Cerebellar cortex (tissue), 1 donor: Measurements from ENCODE around the gene ZBTB20.

ENCODE experiments used
- DNase-seq: peaks from one replicate; pipeline ENCODE4 v3.0.0-alpha.2; 2015; ENCODE audit warnings: low spot score

The ZBTB20 gene

DNA sequence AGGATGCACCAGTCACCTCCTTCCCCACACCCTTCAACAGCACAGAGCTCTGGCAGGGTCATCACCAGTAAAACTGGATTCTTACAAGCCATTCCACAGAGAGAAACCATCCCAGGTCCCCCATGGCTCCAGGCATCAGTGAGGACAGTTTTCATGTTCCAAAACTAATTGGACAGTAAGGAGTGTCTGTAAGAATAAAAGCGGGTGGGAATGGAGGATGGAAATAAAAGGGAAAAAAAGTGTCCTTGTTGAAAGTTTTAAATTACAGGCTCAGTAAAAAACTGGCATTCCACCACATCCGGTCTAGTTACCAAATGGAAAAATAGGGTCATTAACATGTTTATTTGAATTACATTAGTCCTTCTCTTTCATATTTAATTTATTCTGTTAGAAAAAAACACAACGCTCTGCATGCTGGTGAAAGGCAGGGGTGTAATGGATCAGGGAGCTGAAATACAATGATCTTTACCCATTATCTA is 735.9 kb downstream of the ZBTB20 start:
- no peak for DNase-seq

DNA sequence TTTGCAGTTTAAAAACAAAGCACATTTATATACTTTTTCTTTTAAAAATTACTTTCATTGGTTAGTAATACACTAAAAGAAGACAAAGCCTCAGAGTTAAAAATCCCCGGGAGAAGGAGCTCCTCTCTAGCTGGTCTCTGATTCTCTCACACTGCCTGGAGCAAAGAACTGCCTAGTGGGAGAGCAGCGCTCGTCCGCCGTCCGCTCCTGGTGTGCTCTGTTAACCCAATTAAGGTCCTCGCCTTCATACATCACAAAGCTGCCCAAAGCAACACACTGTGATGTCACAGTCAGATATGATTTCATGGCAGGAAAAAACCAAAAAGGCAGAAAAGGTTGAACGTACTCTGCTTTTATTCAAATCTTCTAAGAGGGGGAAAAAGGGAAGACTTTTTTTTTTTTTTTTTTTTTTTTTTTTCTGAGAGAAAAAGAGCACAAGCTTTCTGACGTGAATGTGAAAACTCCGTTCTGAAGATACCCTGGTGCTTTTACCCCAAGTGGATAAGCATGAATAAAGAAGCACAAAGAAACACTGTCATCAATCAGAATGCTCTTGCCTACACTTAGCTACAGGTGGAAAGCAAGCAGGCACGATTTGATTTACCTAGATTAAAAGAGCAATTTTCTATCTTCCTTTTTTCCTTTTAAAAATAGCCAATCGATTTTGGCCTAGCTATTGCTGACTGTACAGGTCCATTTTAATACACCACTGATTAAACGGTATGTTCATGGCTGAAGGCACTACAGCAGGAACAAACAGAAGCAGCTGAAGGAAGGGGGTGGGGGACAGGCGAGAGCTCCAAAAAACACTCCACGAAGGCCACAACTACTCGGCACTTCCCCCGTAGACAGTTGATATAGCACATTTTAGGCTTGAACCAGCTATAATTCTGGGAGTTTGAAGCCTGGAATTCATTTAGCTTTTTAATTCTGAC is 738.1 kb downstream of the ZBTB20 start:
- peak; percentile 64 for DNase-seq

DNA sequence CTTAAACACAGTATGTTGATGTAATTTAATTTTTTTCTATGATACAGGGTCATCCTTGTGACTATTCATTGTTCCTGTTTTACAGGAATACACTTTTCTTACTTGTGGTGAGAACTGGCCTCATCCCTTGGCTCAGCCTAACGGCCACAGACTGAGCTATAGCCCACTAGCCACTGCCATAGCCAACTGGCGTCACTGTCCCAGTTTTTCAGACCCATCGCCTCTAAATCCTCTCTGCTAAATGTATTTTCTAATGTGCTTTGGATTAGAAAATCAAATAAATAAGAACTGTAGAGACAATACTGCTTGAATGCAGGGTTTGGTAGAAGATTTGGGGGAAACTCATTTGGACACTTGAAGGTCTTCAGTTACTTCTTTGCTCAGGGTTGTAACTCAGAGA is 740.2 kb downstream of the ZBTB20 start:
- DNase-seq, result peak; percentile 61

DNA sequence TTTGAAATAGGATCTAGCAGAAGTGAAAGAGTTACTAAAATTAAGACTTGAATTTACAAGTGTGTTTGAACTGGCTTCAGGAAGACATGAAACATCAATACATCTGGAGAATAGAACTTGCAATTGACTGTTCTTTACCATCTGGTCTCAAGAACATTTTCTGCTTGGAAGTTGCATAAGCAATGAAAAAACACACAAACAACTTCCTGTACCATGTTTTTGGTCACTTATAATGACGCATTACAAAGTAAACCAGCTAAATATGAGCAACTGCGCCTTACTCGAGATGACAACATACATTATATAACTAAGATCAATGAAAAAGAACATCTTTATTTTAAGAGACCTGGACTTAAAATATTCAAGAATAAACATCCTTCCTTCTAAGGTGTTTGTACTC is 740.8 kb downstream of the ZBTB20 start:
- DNase-seq, result no peak

DNA sequence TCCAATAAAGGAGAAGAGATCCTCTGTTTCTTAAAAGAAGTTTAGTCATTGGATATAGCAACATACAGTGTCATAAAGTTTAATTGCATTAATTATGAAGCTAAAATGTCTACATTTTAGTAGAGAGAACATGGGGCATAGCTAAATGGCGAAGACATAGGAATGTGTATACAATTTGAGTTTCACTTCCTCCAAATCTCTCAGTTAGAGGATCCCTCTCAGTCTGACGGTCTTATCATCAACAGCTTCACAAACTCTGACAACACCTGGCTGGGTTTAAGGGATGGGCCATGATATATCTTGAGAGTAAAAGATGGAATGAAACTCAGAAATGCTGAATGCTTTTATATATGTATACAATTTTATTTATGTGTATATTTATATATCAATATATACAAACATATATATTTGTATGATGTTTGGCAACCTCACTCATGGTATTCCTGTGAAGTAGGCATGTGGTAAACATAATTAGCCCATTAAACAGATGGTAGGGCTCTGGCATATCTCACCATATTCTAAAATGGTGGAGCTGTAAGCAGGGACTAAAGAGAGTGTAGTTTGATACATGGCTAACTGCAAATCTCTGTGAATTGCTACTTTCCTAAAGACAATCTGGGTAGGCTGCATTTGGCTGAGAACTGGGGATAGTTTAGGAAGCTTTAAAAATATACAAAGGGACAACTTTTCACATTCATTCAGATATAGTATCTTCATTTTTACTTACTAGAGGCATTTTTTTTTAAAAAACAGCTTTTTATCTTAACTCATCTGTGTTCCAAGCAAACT is 741.7 kb downstream of the ZBTB20 start:
- DNase-seq, result no peak

DNA sequence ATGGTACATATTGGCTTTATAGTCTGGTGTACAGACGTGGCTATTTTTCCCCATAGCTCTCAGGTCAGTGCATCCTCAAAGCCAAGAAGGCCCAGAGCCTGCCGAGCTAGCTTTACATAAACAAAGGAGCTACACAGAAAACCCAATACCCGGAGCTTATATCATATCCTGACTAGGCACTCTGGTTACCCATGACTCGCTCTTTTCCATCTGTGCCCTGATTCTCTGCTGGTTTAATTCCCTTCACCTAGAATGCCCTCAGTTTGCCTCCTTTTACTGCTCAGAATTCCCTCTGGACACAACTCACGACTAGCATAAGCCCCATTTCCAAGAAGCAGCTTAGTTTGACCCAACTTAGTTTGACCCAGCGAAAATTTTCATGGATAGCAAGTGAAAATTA is 742.5 kb downstream of the ZBTB20 start:
- no peak for DNase-seq

DNA sequence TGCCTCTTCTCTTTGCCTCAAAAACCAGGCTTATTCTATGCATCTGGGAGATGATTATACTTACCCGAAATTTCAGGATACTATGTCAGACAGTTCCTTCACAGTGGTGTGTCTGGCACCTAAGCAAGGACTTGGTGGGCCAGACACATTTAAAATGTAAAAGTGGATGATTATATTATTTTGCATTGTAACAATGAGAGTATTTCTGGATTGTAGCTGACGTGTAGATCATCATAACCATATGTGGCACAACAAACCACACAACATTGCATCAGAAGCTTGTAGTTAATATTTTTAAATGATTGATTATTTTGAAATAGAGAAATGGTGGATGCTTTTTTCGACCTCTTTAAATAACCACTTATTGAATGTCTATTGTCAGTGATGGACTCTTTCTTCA is 744.2 kb downstream of the ZBTB20 start:
- no peak for DNase-seq

DNA sequence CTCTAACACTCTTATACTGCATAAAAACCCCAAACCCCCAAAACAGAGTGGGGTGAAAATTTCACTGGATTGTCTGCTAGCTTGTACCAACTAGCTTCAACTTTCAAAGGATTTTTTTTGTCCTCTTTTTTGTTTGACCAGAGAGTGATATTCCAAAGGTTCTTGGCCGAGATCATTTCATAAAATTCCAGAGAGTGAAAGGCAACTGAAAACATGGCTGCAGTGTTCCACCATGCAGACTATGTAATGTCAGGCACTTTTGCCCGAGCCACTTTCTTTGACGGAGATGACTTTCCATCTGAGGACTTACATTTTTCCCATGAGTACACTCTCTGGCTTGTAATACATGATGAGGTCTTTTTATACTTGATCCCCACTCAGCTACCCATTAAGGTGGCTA is 745.7 kb downstream of the ZBTB20 start:
- no peak for DNase-seq

DNA sequence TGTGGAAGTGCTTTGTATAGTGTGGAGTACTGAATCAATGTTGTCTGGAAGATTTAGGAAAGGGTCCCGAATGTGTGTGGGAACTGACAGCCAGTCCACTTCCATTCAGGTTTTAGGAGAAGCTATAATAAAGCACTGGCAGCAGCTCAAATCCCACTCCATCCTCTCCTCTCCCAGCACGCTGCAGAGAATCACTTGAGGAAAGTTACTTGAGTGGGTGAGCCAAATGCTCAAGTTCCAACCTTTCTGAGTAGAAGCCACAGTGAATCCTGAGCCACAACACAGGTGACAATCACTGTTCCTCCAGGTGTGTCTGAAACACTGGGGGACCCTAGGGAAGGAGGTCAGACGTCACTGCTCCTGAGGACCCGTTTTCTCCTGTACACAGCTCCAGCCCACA is 746.7 kb downstream of the ZBTB20 start:
- DNase-seq, result no peak

DNA sequence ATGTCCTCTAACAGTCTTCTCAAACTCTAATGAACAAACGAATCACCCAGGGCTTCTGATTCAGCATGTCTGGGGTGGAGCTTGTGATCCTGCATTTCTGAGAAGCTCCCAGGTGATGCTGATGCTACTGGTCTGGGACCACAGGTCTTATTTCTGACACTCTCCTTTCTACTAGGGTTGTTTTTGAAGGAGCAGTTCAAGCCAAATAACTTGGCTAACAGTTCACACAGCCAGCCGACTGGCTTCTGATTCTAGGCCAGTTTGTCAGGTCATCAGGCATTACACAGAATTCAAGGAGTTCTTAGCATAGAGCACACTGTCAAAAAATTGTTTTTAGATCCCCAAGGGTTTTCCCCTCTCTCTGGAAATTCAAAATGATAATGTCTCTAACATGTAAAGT is 752.5 kb downstream of the ZBTB20 start:
- no peak for DNase-seq

DNA sequence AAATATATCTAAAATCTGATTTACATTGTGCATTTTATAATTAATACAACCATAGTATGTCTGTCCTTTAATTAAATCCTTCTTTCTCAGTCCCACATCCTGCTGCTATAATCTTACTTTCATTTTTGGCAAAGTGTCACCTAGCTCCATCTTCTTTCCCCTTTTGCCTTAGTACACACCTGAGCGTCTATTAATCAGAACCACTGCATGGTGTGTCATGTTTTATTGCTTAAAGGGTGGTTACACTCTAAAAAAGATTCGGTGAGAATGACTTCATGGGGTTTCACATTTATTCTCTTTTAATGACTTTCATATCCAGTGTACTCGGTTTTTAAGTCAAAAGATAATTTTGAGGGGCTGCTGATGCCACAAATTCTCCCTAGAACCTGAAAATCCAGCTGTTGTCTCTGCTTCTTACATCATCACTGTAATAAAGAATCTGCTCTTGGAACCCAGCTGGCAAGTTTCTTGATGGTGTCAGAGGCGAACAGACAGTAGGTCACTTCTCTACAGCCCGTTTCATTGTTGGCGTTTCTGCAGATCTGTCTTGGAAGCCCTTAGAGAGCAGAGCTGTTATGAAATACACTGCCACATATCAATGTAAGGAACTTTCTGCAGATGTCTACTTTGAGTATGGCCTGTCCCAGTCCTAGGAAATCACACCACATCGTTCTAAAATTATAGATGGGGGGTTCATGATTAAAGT is 753.6 kb downstream of the ZBTB20 start:
- DNase-seq, result no peak

DNA sequence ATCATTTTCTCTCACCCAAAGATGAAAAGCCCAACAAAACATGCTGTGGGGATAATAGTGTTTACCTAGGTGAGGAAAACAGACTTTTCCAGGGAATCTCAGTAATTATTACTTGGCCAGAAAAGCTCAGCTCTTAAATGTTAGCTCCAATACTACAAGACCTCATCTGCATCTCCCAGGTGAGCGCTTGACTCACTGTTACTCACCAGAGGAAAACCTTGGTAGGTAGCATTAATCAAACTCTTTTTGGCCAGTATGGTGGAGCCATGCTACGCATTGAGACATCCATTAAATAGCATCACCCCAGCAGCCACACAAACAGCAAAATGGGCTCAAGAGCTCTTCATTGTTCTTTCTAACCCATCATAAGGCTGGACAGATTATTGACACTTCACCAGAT is 754.3 kb downstream of the ZBTB20 start:
- DNase-seq, result no peak

DNA sequence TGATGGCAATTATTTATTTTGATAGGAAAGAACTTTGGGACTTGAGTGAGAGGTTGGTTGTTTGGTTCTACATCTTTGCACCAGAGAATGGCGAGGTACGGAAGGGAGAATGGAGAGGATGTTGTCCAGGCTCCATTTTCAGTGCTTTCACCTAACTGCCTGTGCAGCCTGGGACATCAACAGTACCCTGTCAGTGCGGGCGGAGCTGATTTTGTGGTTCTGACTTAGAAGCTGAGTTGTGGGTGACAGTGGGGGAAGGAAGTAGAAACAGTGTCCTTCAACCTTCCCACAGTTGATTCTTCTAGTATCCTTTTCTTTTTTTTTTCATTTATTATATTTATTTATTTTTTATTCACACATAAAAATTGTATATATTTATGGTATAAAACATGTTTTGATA is 757.9 kb downstream of the ZBTB20 start:
- no peak for DNase-seq

DNA sequence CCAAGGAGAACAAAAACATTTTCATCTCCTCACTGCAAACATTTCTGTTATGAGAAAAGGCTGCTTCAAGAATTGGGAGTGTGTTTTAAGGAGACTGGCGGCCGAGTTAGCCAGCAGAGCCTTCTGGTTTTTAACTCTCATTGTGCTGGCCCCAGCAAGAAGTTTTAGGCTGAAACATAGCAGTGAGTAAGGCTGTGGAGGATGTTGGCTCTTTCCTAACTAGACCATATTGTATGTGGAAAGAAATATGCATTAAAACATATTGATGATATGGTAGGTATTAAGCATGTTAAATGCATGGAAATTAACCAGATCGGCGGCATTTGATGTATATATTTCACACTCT is 762.6 kb downstream of the ZBTB20 start:
- no peak for DNase-seq

DNA sequence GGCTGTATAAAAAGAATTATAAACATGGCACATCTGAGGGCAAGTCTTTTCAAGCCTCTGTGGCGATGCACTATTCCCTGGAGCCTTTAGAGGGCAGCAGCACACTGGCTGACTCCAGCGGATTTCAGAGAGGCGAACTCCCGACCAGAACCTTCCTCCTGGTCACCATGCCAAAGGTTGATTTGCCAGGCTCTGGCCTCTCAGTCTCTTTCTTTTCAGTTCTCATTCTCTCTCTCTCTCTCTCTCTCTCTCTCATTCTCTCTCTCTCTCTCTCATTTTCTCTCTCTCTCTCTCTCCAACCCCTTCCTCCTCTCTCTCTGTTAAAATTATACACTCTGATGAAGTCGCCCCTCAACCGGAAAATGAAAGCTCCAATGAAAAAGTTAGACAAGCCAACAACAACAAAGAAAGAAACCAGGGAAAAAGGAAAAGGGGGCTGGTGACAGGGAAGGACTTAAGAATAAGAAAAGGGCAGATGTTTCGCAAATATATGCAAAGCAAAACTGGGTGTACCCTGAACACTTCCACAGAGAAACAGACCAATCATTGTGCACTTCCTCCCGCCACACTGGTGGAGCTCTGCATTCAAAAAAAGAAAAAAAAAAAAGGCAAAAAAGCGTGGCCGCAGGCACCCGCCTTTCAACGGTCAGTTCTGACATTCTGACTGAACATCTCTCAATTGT is 763.1 kb downstream of the ZBTB20 start:
- DNase-seq, result peak; percentile 93

DNA sequence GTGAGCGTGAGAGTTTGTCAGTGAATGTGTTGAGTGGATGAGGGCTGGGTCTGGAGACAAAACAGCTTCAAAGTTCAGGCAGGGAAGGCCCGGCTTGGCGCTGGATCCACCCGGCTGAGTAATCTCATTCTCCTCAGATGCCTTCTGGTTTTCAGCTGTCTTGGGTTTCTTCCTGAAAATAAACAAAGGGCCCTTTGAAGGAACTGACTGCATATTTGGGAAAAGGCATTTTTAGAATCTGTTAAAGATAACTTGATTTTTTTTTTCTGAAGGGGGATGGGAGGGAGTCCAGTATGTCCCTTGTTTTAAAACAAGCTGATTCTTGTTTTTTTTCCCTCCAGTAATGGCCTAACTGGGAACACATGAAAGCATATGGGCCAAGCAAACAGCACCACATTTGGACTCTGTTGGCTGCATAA is 766.8 kb downstream of the ZBTB20 start:
- no peak for DNase-seq

DNA sequence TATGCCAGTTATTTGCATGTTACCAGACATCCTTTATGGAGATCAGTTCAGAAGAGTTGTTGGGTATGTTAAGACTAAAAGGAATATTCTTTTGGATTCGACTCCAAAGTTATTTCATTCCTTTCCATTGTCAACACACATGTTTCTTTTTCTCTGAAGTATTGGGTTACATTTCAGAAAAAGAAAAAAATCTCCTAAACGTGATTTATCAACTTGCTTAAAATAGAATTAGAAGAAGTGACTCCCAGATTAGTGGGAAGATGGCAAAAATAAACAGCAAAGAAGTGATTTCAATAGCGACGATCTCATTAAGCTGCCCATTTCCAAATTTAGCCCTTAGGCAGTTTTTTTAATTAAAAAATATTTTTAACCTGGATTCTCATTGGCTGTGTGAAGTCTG is 767.8 kb downstream of the ZBTB20 start:
- no peak for DNase-seq

DNA sequence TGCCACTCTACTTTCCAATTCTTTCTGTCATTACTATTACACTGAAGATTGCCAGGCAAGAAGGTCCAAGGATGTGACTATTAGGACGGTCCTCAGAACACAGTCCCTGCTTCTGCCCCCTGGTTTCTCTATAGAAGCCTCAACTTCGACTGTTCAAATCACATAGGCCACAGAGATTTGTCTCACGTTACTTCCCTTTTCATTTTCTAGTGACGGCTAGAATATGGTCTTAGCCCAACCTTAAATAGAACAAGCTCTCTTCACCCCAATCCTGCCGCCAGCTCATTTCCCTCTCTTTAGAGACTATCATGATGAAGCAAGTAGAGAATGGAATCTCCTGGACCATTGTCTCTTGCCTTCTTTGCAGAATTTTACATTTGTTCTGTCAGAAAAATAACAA is 768.3 kb downstream of the ZBTB20 start:
- no peak for DNase-seq

DNA sequence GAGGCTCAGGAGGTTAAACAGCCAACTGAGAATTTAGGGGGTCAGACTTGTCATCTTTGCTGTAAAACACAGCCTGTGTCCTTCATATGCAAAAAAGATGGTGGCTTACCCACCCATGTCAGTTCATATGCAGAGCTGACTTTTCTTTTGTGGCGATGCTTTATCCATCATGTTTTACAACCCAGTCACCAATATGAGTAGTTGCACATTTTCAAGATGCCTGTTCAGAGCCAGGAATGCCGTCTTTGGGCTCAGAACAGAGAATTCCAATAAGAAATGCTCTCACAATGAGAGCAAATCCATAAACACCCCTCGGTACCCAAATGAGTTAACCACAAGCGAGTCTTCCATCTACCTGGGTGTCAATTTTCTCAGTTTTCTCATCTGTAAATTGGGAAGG is 769.7 kb downstream of the ZBTB20 start:
- DNase-seq, result no peak

DNA sequence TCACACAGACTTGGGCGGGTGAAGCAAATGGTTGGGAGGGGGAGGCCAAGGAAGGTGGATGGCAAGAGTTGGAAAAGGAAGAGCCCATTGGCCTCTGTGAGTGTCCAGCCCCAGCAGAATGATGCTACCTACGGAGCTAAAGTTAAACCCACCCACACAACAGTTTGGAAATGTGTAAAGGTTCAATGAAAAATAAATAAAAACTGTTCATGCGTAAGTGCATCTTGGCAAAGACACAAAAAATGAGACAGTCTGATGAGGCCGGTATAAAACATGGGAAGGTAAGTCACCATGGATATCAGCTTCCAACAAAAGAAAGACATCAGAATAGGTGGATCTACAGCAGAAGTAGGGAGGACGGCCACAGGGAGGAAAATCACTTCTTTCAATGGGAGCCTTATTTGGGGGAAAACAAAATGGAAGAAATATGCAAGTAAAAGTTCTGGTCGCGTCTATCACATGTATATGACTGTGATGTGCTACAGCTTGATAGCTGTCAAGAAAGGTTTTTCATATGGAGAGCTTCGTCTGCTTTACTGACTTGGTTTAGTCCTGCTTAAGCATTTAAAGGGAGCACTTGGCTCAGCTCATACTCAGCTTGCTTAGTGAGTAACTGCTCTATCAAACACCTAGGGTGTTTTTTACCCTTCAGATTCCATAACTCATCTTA is 770.4 kb downstream of the ZBTB20 start:
- DNase-seq, result no peak

DNA sequence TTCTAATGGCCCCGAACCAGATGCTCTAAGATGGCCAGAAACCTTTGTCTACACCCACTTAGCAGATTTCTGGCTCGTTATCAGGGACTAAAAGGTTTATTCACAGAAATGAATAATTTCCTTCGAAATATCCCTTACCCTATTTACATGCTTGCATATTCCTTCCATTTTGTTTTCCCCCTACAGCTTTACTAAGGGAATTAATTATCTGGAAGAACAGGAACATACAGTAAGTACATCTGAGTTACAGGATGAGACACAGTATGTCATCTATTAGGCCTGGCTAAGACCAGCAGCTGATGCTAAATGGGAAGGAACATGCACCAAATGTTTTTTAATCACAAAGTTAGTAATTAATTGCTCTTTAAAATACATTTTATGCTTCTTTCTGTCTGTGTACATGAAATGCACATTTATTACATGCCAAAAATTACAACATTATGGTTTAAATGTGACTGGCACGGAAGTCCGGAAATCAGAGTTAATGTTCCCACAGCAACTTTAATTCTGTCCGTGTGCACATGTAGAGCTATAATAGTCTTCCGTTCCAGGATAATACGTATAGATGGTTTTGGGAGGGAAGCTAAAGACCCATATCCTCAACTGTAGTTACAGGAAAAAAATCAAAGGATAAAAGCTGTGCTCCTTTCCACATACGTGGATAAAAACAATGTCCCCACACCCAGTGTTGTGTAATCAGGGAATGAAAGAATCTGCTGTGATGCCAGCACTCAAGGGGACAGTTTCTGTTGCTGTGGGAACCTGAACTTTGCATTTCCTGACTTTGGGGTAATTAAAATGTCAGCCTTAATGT is 771.3 kb downstream of the ZBTB20 start:
- DNase-seq, result no peak
